ENCODE measurements around the gene MTHFR. TPM values are rescaled to one million over a fixed set of nuclear protein-coding genes. Genes with fewer than 3 reads are reported as not detected.
A peak's percentile ranks its signal among the peaks of the same experiment; 100 is the strongest.

MTHFR gene
- polyA plus RNA-seq, 4 donors = 11.2 to 20.1 (median 15.4) TPM

- no peak for FAIRE-seq
- Histone ChIP-seq H3K36me3 (ENCODE audit: control insufficient read depth in 3 of 3, insufficient read depth in 2 of 3, low read depth in 1 of 3, low read length in 3 of 3) (peaks cover 10 to 73% (median 26%) of the 10 kb centered on the region in 3 donors), H3K4me1 (ENCODE audit: control insufficient read depth in 3 of 3, insufficient read depth in 2 of 3, low read depth in 1 of 3, low read length in 2 of 3) (no peaks in the 10 kb centered on the region), H3K9me3 (ENCODE audit: control insufficient read depth in 2 of 2, insufficient read depth in 1 of 2, low read depth in 1 of 2, low read length in 1 of 2) (no peaks in the 10 kb centered on the region), H3K4me3 (ENCODE audit: low read depth in 1 of 3, low read length in 3 of 3) (no peak overlapping the region), H3K27ac (ENCODE audit: low read depth in 1 of 3, low read length in 2 of 3) (no peak overlapping the region), H3K27me3 (ENCODE audit: control insufficient read depth in 3 of 3, insufficient read depth in 3 of 3, low read length in 3 of 3) (no peaks in the 10 kb centered on the region)
- DNase-seq = no peak
- WGBS, 3 donors = 89 to 94% (median 93%) methylated on average over 17 of the region's 17 CpGs
These were observed 17.8 kb upstream of the MTHFR start for GRCh38 chr1:11823366-11824137.

- Histone ChIP-seq H3K36me3 (ENCODE audit: control insufficient read depth in 3 of 3, insufficient read depth in 2 of 3, low read depth in 1 of 3, low read length in 3 of 3) (peaks cover 12 to 68% (median 22%) of the 10 kb centered on the region in 3 donors), H3K9me3 (ENCODE audit: control insufficient read depth in 2 of 2, insufficient read depth in 1 of 2, low read depth in 1 of 2, low read length in 1 of 2) (no peaks in the 10 kb centered on the region)
- 91 to 97% (median 92%) methylated on average over 3 of the region's 3 CpGs for WGBS, 3 donors
These were observed 16.3 kb upstream of the MTHFR start for GRCh38 chr1:11822091-11822490.

GRCh38 chr1:11817192-11817591 lies 11.4 kb upstream of the MTHFR start:
- DNase-seq (peak in 1 of 2 donors; percentile 77), FAIRE-seq (no peak)
- Histone ChIP-seq H3K4me3 (ENCODE audit: low read depth in 1 of 3, low read length in 3 of 3) (no peak overlapping the region), H3K27ac (ENCODE audit: low read depth in 1 of 3, low read length in 2 of 3) (no peak overlapping the region), H3K4me1 (ENCODE audit: control insufficient read depth in 3 of 3, insufficient read depth in 2 of 3, low read depth in 1 of 3, low read length in 2 of 3) (peaks cover 0 to 2% (median 0%) of the 10 kb centered on the region in 3 donors), H3K36me3 (ENCODE audit: control insufficient read depth in 3 of 3, insufficient read depth in 2 of 3, low read depth in 1 of 3, low read length in 3 of 3) (peaks cover 4 to 46% (median 17%) of the 10 kb centered on the region in 3 donors), H3K27me3 (ENCODE audit: control insufficient read depth in 3 of 3, insufficient read depth in 3 of 3, low read length in 3 of 3) (no peaks in the 10 kb centered on the region), H3K9me3 (ENCODE audit: control insufficient read depth in 2 of 2, insufficient read depth in 1 of 2, low read depth in 1 of 2, low read length in 1 of 2) (no peaks in the 10 kb centered on the region)
- WGBS, 3 donors = 25 to 74% (median 50%) methylated on average over 12 of the region's 12 CpGs

More at GRCh38 chr1:11822091-11822490, 16.3 kb upstream of the MTHFR start:
- Histone ChIP-seq H3K27ac (ENCODE audit: low read depth in 1 of 3, low read length in 2 of 3) (no peak overlapping the region), H3K27me3 (ENCODE audit: control insufficient read depth in 3 of 3, insufficient read depth in 3 of 3, low read length in 3 of 3) (no peaks in the 10 kb centered on the region), H3K4me3 (ENCODE audit: low read depth in 1 of 3, low read length in 3 of 3) (no peak overlapping the region), H3K4me1 (ENCODE audit: control insufficient read depth in 3 of 3, insufficient read depth in 2 of 3, low read depth in 1 of 3, low read length in 2 of 3) (peaks cover 0 to 2% (median 0%) of the 10 kb centered on the region in 3 donors)
- no peak for DNase-seq
- FAIRE-seq = no peak

GRCh38 chr1:11813021-11813420 lies 7.3 kb upstream of the MTHFR start:
- no peak for FAIRE-seq
- WGBS, 3 donors = 84 to 92% (median 90%) methylated on average over 5 of the region's 5 CpGs

GRCh38 chr1:11807133-11807532 lies 1.4 kb upstream of the MTHFR start:
- H3K27me3 ChIP-seq (ENCODE audit: control insufficient read depth in 3 of 3, insufficient read depth in 3 of 3, low read length in 3 of 3) = no peaks in the 10 kb centered on the region
- FAIRE-seq (no peak), DNase-seq (peak; percentile 42 to 54)
- peaks cover 2 to 25% (median 7%) of the 10 kb centered on the region in 3 donors for H3K36me3 ChIP-seq (ENCODE audit: control insufficient read depth in 3 of 3, insufficient read depth in 2 of 3, low read depth in 1 of 3, low read length in 3 of 3)
- WGBS, 3 donors = 5 to 45% (median 23%) methylated on average over 2 of the region's 2 CpGs
- H3K4me3 ChIP-seq (ENCODE audit: low read depth in 1 of 3, low read length in 3 of 3) = peak overlapping the region in 2 of 3 donors; percentile 68 to 82
- peaks cover 2 to 35% (median 6%) of the 10 kb centered on the region in 3 donors for H3K4me1 ChIP-seq (ENCODE audit: control insufficient read depth in 3 of 3, insufficient read depth in 2 of 3, low read depth in 1 of 3, low read length in 2 of 3)
- H3K9me3 ChIP-seq (ENCODE audit: control insufficient read depth in 2 of 2, insufficient read depth in 1 of 2, low read depth in 1 of 2, low read length in 1 of 2) = no peaks in the 10 kb centered on the region
- peak overlapping the region; percentile 85 to 98 (median 91) for H3K27ac ChIP-seq (ENCODE audit: low read depth in 1 of 3, low read length in 2 of 3)

More at GRCh38 chr1:11813021-11813420, 7.3 kb upstream of the MTHFR start:
- H3K9me3 ChIP-seq (ENCODE audit: control insufficient read depth in 2 of 2, insufficient read depth in 1 of 2, low read depth in 1 of 2, low read length in 1 of 2) = no peaks in the 10 kb centered on the region
- H3K4me1 ChIP-seq (ENCODE audit: control insufficient read depth in 3 of 3, insufficient read depth in 2 of 3, low read depth in 1 of 3, low read length in 2 of 3) = peaks cover 0 to 2% (median 0%) of the 10 kb centered on the region in 3 donors
- DNase-seq = no peak
- no peak overlapping the region for H3K4me3 ChIP-seq (ENCODE audit: low read depth in 1 of 3, low read length in 3 of 3)
- H3K27me3 ChIP-seq (ENCODE audit: control insufficient read depth in 3 of 3, insufficient read depth in 3 of 3, low read length in 3 of 3) = no peaks in the 10 kb centered on the region
- peaks cover 7 to 56% (median 17%) of the 10 kb centered on the region in 3 donors for H3K36me3 ChIP-seq (ENCODE audit: control insufficient read depth in 3 of 3, insufficient read depth in 2 of 3, low read depth in 1 of 3, low read length in 3 of 3)
- H3K27ac ChIP-seq (ENCODE audit: low read depth in 1 of 3, low read length in 2 of 3) = no peak overlapping the region

- peaks cover 0 to 21% (median 7%) of the 10 kb centered on the region in 3 donors for H3K36me3 ChIP-seq (ENCODE audit: control insufficient read depth in 3 of 3, insufficient read depth in 2 of 3, low read depth in 1 of 3, low read length in 3 of 3)
- H3K4me1 ChIP-seq (ENCODE audit: control insufficient read depth in 3 of 3, insufficient read depth in 2 of 3, low read depth in 1 of 3, low read length in 2 of 3) = peaks cover 2 to 39% (median 6%) of the 10 kb centered on the region in 3 donors
- DNase-seq = peak in 1 of 2 donors; percentile 58
- no peaks in the 10 kb centered on the region for H3K27me3 ChIP-seq (ENCODE audit: control insufficient read depth in 3 of 3, insufficient read depth in 3 of 3, low read length in 3 of 3)
- no peaks in the 10 kb centered on the region for H3K9me3 ChIP-seq (ENCODE audit: control insufficient read depth in 2 of 2, insufficient read depth in 1 of 2, low read depth in 1 of 2, low read length in 1 of 2)
- WGBS, 3 donors = 0 to 1% (median 1%) methylated on average over 19 to 20 of the region's 20 CpGs
- H3K27ac ChIP-seq (ENCODE audit: low read depth in 1 of 3, low read length in 2 of 3) = peak overlapping the region; percentile 85 to 98 (median 91)
- peak overlapping the region; percentile 59 to 82 (median 68) for H3K4me3 ChIP-seq (ENCODE audit: low read depth in 1 of 3, low read length in 3 of 3)
- no peak for FAIRE-seq
These were observed 658 bp upstream of the MTHFR start for GRCh38 chr1:11806307-11806936.

- H3K27ac ChIP-seq (ENCODE audit: low read depth in 1 of 3, low read length in 2 of 3) = peak overlapping the region; percentile 90 to 98 (median 92)
- WGBS, 3 donors = 2 to 7% (median 4%) methylated on average over 17 of the region's 17 CpGs
- no peaks in the 10 kb centered on the region for H3K27me3 ChIP-seq (ENCODE audit: control insufficient read depth in 3 of 3, insufficient read depth in 3 of 3, low read length in 3 of 3)
- DNase-seq (peak; percentile 70 to 80), FAIRE-seq (no peak)
- H3K4me3 ChIP-seq (ENCODE audit: low read depth in 1 of 3, low read length in 3 of 3) = peak overlapping the region; percentile 62 to 75 (median 68)
- peaks cover 2 to 39% (median 6%) of the 10 kb centered on the region in 3 donors for H3K4me1 ChIP-seq (ENCODE audit: control insufficient read depth in 3 of 3, insufficient read depth in 2 of 3, low read depth in 1 of 3, low read length in 2 of 3)
- peaks cover 0 to 26% (median 16%) of the 10 kb centered on the region in 3 donors for H3K36me3 ChIP-seq (ENCODE audit: control insufficient read depth in 3 of 3, insufficient read depth in 2 of 3, low read depth in 1 of 3, low read length in 3 of 3)
- H3K9me3 ChIP-seq (ENCODE audit: control insufficient read depth in 2 of 2, insufficient read depth in 1 of 2, low read depth in 1 of 2, low read length in 1 of 2) = no peaks in the 10 kb centered on the region
These were observed 920 bp downstream of the MTHFR start for GRCh38 chr1:11804666-11805421.

Data from small intestine (tissue), 7 donors.